Nucleus accumbens (tissue), 56 donors: ENCODE measurements around the gene HIF1AN.

ENCODE experiments used
- DNase-seq, 56 donors: peaks; one replicate each; lab custom pipeline; 2025; lab: John Stamatoyannopoulos, UW

The HIF1AN gene

GRCh38 chr10:100520811-100521210, 14.9 kb upstream of the HIF1AN start:
- DNase-seq: no peak

GRCh38 chr10:100522107-100522801, 13.5 kb upstream of the HIF1AN start:
- no peak for DNase-seq

- DNase-seq: no peak
These were observed 12.8 kb upstream of the HIF1AN start for GRCh38 chr10:100522945-100523344.

- DNase-seq: no peak
These were observed 11.5 kb upstream of the HIF1AN start for GRCh38 chr10:100524206-100524605.

- DNase-seq: no peak
These were observed 11.1 kb upstream of the HIF1AN start for GRCh38 chr10:100524638-100525037.

- no peak for DNase-seq
These were observed 7.4 kb upstream of the HIF1AN start for GRCh38 chr10:100528123-100528886.

GRCh38 chr10:100528921-100529474, 6.7 kb upstream of the HIF1AN start:
- peak in 6 of 56 donors; percentile 21 to 48 (median 40) for DNase-seq

GRCh38 chr10:100529475-100530298, 6.1 kb upstream of the HIF1AN start, which contains the start of gene NDUFB8:
Gene NDUFB8, minus strand, starts transcription at chr10:100529871. Its CDS starts 20 bp downstream, at chr10:100529851.
- DNase-seq: peak; percentile 25 to 96 (median 84)

- no peak for DNase-seq
These were observed 4.0 kb upstream of the HIF1AN start for GRCh38 chr10:100531761-100532160.

- DNase-seq: no peak
These were observed 1.0 kb upstream of the HIF1AN start for GRCh38 chr10:100534726-100535125.

- no peak for DNase-seq
These were observed 417 bp upstream of the HIF1AN start for GRCh38 chr10:100535338-100535714.

- no peak for DNase-seq
These were observed 1.7 kb downstream of the HIF1AN start for GRCh38 chr10:100537475-100537874.

GRCh38 chr10:100544950-100545349, 9.2 kb downstream of the HIF1AN start:
- DNase-seq: no peak

- no peak for DNase-seq
These were observed 15.5 kb downstream of the HIF1AN start for GRCh38 chr10:100551196-100551595.

GRCh38 chr10:100551738-100552137, 16.0 kb downstream of the HIF1AN start:
- no peak for DNase-seq

GRCh38 chr10:100553929-100554328, 18.2 kb downstream of the HIF1AN start:
- no peak for DNase-seq

- DNase-seq: no peak
These were observed 19.2 kb downstream of the HIF1AN start for GRCh38 chr10:100554902-100555301.

- no peak for DNase-seq
These were observed 24.5 kb downstream of the HIF1AN start for GRCh38 chr10:100560248-100560647.

GRCh38 chr10:100561005-100561404, 25.3 kb downstream of the HIF1AN start:
- no peak for DNase-seq

GRCh38 chr10:100562008-100562672, 26.4 kb downstream of the HIF1AN start:
- peak in 50 of 56 donors; percentile 4 to 84 (median 45) for DNase-seq
